ENCODE data around the gene TMEM272.
A peak's percentile ranks its signal among the peaks of the same experiment; 100 is the strongest.

TMEM272 gene

DNA sequence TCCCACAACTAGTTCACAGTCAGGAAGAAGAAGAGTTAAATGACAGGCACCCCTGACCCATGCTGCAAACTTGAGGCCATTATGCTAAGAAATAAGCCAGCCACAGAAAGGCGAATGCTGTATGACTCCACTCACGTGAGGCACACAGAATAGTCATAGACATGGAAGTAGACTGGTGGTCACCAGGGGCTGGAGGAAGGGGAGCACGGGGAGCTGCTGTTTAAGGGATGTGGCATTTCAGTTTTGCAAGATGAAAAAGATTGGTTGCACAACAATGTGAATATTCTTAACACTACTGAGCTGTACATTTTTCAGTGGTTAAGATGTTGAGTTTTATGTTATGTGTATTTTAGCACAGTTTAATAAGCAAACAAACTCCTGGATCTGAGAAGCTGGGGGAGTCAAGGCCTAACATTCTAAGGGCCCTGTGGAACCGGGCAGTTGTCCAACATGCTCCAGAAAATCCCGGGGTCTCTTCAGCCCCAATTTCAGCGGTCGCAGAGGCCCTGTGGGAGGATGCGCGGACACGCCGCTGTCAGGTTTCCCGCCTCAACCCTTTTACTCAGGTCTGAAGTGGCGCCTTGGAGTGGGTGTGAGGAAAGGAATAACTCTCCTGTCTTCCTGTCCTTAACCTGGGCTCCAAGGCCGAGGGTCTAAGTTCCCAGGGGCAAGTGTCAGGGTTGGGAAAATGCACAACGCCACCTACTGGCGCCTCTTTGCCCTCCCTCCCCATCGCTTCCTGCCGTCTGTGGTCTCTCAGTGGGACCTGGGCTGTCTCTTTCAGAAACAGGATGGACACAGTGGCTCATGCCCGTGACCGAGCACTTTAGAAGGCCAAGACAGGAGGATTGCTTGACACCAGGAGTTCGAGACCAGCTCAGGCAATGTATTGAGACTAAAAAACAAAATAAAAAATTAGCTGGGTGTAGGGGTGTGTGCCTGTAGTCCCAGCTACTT, 4.4 kb upstream of the TMEM272 start:
- DNase-seq (ENCODE audit: low read depth), result no peak

DNA sequence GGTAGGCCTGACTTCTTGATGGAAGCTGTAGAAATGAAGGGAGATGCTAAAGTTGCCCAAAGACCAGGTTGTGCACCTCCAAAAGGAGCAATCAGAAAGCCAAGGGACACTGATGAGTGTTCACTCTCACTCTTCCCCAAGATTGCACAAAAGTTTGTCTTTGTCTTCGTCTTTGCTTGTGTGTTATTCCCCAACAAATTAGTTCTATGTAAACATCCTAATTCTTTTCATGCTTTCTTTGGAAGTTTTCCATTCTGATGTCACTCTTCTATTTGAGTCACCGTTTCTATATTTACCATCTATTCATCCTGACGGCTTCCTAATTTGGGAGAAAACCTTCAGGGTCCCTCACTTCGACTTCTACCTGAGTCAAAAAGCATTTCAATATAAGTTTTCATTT, 3.7 kb upstream of the TMEM272 start:
- DNase-seq (ENCODE audit: low read depth), result peak; percentile 25

DNA sequence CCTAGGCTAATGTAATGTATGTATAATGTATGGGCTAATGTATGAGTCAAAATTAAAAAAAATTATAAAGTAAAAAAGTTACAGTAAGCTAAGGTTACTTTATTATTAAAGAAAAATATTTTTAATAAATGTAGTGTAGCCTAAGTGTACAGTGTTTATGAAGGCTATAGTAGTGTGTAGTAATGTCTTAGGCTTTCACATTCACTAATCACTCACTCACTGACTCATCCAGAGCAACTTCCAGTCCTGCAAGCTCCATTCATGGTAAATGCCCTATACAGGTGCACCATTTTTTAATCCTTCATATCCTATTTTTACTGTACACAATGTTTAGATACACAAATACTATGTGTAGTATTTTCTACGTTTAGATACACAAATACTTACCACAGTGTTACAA, 1.8 kb upstream of the TMEM272 start:
- no peak for DNase-seq (ENCODE audit: low read depth)

GRCh38 chr13:51845574-51846318, 769 bp upstream of the TMEM272 start:
- no peak for DNase-seq (ENCODE audit: low read depth)

DNA sequence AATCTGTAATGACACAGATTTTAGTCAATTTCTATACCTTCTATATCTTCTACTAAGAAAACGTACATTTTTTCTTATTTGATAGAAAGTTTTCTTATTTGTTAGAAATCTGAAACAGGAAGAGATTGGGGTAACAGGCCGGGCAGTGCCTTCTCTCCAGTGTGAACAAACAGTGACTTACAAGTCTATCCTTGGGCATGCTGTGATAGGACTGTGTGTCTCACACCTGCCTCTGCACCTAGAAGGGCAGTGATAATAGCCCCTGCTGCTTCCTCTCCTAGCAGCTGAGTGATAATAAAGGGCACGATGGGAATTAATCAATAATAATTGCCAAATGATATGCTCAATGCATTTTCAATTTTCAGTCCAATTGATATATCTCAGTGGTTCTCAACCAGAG, 1.4 kb downstream of the TMEM272 start:
- DNase-seq (ENCODE audit: low read depth), result no peak

DNA sequence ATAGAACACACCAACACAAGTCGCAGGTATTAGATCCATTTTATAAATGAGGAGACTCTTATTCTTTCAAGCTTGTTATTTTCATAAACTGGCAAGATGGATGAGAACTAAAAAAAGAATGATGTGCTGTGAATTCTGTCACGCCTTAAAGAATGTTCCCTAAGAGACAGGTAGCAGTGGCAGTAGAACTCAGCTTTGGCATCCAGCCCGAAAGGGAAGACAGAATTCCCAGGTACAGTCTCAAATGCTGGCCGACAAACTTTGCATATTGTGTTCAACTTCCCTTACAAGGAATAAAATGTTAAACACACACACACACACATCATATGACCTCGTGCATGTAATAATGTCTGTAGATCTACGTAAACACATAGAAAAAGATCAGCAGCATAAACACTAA, 3.2 kb downstream of the TMEM272 start:
- DNase-seq (ENCODE audit: low read depth), result no peak

GRCh38 chr13:51840917-51841316, 4.1 kb downstream of the TMEM272 start:
- no peak for DNase-seq (ENCODE audit: low read depth)

- no peak for DNase-seq (ENCODE audit: low read depth)
These were observed 5.1 kb downstream of the TMEM272 start for GRCh38 chr13:51839711-51840540.

DNA sequence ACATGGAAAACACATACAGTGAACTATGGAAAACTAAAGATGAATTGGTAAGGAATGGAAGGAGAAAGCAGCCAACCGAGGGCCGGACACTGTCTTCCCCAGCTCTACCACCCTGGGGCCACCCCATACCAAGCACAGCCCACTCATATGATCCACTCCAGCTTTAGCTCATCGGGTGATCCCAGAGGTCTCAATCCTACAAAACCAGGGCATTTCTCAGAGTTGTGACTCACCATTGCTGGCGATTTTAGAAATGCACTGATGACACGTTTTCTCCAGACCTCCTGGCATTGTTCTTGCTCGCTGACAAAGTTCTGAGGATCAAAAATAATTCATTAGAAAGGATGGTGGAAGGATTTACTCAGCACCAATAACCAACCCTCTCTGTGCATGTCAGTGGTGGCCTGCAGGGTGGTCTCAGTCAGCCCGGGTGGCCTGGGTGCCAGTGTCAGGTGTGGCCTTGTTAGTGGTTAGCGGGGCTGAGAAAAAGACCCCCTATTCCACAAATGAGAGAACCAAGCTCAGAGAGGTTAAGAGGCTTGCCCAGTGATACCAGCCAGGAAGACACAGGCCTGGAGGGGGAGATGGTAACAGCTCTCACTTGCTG, 6.6 kb downstream of the TMEM272 start:
- DNase-seq (ENCODE audit: low read depth), result peak; percentile 60

DNA sequence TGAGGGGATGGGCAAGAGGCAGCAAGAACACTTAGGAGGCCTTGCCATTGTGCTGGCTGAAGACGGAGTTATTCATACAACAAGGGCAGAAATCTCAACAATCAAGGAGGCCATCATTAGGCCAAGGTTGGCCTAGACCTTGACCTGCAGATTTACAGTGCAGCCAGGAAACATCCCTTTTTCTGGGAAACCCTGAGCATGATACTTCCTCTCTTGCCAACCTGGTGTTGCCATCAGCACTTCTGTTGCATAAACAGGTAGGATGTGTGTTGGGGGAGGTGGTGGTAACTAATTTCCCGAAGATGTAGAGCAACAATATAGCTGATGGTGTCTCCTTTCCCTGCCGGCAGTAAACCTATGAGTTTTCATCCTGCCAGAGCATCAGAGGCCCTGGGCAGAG, 8.0 kb downstream of the TMEM272 start:
- DNase-seq (ENCODE audit: low read depth), result no peak

DNA sequence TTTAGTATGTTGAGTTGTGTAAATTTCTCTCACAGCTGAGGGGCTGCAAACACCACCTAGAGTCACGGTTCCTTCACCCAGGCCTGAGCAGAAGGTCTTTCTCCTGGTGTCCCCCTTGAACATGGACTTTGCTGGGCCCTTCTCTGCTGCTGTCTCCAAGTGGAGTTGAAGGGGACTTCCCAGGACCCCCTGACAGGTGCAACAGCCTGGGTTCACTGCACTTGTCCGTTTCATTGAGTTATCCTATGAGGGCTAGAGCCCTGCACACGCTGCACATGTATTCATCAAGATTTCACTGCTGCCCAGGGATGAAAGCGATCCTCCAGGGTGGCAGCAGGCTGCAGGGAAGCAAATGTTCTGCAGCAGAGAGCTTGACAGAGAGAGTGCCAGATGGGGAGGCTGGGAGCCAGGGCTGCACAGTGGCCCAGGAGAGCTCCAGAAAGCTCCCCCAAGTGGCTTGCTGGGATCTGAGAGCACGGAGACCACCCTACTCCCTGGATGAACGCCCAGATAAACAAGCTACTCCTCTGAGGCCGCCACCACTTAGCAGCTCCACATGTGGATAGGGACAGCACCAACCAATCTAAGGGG, 10.3 kb downstream of the TMEM272 start:
- no peak for DNase-seq (ENCODE audit: low read depth)

DNA sequence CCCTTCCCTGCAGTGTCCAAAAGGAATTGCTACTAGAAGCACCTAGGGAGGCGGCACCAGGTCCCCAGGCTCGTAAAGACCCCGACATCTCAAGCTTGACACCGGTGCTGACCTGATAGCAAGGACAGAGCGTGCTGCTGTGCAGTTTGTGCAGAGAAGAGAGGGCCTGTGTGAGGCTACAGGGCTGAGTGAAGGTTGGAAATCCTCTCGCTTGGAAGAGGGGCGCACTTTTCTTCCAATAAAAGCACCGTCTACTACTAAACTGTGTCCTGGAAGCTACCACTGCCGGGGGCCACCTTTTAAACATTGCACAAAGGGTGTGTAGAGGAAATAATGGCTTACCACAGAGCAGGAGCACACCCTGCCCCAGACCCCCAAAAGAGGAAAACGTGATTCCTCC, 11.0 kb downstream of the TMEM272 start:
- no peak for DNase-seq (ENCODE audit: low read depth)

DNA sequence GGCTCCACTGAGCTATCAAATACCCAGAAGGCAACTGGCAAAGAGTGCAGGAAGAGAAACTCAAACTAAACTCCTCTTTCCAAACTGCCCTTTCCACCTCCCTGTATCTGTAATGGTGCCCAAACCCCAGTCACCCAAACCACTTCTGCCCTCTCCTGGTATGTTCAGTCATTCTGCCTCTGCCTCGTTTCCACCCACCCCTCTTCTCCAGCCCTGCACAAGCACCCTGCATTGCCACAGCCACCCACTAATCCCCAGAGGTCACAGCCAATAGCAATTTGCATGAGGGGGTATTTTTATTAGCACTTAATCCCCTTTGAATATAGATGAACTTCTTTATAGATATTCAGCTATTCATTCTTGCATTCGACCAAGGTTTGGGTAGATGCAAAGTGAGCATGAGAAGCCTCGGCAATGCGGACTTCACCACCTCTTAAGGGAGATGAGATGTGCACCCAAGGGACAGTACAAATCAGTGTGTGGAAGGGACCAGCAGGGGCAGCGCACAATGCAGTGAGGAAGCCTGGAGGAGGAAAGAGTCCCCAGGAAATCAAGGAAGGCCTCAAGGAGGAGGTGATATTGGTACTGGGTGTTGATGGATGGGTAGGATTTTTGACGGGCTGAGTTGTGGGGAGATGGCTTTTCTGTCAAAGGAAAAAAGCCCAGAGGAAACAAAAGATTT, 12.4 kb downstream of the TMEM272 start:
- no peak for DNase-seq (ENCODE audit: low read depth)

- no peak for DNase-seq (ENCODE audit: low read depth)
These were observed 13.5 kb downstream of the TMEM272 start for GRCh38 chr13:51831519-51831918.

GRCh38 chr13:51829568-51829899, 15.4 kb downstream of the TMEM272 start:
- no peak for DNase-seq (ENCODE audit: low read depth)

- DNase-seq (ENCODE audit: low read depth), result no peak
These were observed 16.0 kb downstream of the TMEM272 start for GRCh38 chr13:51828730-51829567.

DNA sequence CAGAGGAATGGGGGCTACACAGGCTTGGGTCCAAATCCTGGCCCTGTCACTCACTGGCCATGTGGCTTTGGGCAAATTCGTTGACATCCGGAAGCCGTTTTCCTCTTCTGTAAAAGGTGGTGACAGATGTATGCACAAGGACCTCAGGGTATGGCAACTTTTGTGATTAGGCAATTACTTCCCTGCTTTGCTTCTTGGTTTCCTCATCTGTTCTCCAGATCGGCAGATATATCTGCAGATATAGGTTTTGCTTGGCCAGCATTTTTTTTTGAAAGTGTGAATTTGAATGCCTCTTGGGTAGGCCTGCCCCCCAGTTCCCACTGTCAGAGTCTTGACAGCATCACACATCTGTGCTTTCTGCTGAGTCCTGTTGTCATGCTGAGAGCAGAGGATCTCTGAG, 17.7 kb downstream of the TMEM272 start:
- DNase-seq (ENCODE audit: low read depth), result no peak

GRCh38 chr13:51826606-51827005, 18.4 kb downstream of the TMEM272 start:
- no peak for DNase-seq (ENCODE audit: low read depth)

GRCh38 chr13:51825681-51826254, 19.2 kb downstream of the TMEM272 start:
- no peak for DNase-seq (ENCODE audit: low read depth)

GRCh38 chr13:51825165-51825592, 19.8 kb downstream of the TMEM272 start:
- DNase-seq (ENCODE audit: low read depth), result no peak
